HG03175 (cell line): Measurements from ENCODE around the gene SH3PXD2B.
"Not testable (repeated sequence)": the region's sequence is repeated elsewhere in the genome, so short reads cannot be mapped to it uniquely, and the experiment has no call there.

Source experiments
- ATAC-seq: cut with Tn5 transposase; IDR thresholded peaks from one replicate; pipeline ENCODE4 v1.9.1; 2021; ENCODE audit warnings: mild to moderate bottlenecking, moderate library complexity; ENCODE audit not compliant: unreplicated experiment

SH3PXD2B gene

DNA sequence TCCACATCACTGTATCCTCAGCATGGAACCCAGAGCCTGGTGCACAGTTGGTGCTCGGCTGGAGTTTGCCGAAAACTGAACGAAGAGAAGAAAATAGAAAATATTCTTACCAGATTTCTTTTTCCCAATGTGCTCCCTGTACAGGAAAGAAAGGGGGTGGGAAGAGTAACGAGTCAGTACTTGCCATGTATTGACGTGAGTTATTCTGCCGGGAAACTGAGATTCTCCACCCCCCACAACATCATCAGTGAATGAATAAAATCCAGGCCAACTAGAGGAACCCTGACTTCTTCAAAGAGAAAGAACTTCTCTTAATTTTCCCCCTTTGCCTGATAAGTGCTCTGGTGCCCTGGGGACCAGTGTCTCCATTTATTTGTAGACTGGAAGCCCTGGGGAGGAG lies 80.6 kb downstream of the SH3PXD2B start:
- no peak for ATAC-seq

DNA sequence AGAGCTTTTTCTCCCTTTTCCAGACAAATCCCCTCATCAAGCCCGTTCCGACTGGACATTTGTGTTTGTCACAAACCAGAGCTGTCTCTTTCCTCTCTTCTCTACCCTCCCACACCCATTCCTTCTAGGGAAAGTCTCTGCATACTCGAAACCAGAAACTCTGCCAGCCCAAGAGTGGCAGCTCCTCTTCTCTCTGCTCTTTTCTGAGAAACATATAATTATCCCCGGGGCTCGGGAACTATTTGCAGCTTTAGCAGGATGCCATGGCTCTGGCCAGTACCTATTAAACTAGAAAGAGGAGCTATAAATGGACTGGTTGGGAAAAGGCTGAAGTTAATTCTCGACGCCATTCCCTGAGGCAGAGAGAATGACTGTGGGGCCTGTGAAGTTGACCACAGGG lies 82.6 kb downstream of the SH3PXD2B start:
- ATAC-seq = no peak

DNA sequence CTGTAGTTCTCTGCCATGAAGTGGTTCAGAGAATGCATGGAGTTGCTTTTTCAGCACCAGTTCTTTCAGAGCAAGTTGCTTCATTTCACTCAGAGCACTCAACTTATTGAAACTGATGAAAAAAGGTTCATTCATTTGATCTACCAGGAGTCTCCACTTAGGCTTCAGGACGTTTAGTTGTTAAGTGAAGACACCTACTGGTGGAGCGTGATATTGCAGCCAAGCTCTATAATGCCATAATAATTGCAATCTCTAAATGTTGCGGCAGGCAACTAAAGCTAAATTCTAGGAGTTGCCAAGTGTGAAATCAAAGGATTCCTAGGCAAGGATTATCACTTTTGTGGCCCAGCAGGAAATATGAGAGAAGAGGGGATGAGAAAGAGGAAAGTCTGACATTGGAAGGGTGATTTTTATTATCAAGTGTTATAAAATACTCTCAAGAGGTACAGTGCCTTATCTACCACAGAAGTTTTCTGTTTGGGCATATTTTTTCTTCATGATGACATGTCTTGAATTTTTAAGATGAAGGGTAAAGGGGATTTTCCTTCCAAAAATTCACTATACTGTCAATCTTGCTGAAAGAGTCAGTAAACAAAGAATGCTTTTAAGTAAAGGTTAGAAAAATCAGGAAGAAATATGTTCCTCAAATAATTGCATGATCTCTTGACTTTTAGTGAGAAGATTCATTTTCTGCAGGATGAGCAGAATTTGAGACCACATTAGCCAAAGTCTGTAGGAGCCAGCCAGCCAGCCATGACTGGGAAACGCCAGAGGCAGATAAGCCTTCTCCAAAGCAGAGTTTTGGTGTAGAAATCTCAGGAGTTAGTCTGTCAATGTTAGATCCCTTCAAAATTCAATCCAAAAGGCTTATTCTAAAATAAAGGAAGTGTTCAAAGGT lies 83.4 kb downstream of the SH3PXD2B start:
- no peak for ATAC-seq

DNA sequence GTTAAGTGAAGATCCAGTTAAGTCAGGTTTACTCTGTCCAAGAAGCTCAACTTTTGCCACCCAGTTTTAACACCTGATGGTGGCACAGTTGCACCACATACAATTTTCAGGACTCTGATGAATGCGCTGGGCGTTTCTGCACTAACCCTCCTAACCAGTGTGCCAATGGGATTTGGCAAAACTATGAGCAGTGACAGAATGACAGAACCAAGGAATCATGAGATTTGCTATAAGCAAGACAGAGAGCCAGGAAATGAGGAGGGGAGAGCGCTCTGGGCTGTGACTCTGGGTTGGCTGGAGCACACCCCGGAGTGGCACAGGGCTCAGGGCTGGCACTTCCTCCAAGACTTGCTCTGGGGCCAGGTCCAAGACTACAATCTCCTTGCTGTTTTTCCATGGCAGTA lies 84.1 kb downstream of the SH3PXD2B start:
- no peak for ATAC-seq

DNA sequence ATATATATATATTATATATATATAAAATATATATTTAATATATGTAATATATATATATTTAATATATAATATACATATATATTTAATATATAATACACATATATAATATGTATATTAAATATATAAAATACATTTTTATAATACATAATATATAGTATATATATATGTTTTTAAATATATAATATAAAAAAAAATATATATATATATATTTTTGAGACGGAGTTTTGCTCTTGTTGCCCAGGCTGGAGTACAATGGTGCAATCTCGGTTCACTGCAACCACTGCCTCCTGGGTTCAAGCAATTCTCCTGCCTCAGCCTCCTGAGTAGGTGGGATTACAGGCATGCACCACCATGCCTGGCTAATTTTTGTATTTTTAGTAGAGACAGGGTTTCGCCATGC lies 85.6 kb downstream of the SH3PXD2B start:
- not testable (repeated sequence) for ATAC-seq

DNA sequence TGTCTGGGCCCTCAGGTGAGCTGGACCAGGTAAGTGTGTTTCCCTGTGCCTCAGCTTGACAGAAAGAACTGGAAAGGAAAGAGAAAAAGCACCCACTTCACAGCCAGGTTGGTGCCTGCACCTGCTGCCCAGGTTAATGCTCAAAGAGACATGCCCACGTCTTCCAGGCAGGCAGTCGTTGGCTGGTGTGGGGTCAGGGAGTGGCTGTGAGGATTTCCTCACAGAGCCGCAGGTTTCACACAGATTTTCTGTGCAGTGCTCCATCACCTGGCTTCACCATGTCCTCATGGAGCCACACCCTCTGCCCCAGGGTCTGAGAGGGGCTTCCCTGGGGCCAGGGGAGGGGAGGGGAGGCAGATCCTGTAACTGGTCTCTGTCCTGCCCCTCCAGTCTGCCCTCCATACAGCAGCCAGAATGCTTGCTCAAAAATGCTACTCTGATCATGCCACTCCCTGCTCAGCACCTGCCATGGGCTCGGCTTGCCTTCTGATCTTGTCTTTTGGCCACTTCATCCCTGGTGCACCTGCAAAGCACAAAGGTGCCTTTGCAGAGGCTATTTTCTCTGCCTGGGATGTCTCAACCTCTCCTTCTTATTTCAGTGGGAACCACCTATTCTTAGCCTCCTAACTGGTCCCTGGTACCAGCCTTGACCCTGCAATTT lies 88.2 kb downstream of the SH3PXD2B start:
- no peak for ATAC-seq

DNA sequence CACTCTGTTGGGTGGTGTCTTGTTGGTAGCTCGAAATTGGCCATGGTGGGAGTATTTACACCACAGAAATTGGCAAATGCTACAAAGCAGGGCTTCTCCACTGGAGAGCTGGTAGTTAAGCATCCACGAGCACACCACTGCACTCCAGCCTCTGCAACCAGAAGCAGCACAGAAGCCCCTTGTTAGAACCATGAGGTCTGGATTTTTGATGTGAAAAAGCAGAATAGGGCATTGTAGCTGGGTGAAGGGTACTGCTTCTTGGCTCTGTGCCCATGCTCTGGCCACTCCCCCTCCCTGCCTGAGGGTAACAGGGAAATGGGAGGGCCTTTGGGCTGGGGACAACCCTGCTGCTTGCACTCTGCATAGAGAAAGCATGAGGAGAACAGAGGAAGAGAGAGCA lies 89.6 kb downstream of the SH3PXD2B start:
- ATAC-seq = no peak

DNA sequence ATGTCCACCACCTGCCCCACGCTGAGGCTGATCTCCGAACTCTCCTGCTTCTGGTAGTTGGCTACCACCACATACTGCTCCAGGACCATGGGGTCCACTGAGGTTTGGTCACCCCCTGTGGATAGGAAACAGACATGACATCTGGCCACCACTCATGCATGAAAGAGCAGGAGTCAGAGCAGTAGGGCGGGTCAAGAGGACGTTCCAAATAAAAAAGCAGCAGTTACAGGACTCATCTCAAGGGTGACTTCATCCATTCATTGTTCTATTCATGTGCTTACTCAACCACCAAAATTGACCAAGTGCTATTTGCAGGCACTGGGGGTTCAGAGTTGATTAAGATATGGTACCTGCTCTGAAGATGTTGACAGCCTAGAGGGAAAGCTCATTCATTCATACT lies 91.6 kb downstream of the SH3PXD2B start:
- no peak for ATAC-seq

DNA sequence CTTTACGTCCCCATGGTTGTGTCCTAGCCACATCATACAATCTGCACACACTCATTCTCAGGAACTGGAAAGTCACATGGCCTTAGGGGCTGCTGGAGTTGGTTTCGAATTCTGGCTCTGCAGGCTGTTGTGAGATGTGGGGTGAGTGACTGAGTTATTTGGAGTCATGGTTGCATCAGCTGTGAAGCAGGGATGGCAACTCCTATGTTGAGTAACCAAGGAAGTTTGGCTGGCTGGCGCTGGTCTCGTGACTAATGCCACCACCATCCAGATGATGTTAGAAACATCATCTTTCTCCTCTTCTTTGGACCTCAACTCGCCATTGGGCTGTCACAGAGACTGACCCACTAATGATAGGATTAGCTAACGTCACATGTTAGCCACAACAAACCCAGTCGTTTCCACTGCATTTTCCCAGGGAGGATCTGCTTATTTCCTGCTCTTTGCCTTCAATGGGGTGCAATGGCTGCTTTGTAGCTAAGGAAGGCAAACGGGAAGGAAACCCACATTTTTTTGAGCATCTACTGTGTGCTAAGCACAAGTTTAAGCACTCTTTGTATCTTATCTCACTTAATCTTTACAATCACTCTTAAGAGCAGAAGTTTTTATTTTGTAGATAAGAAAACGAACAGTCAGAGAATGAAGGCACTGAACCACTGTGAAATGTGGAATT lies 92.6 kb downstream of the SH3PXD2B start:
- ATAC-seq = no peak

DNA sequence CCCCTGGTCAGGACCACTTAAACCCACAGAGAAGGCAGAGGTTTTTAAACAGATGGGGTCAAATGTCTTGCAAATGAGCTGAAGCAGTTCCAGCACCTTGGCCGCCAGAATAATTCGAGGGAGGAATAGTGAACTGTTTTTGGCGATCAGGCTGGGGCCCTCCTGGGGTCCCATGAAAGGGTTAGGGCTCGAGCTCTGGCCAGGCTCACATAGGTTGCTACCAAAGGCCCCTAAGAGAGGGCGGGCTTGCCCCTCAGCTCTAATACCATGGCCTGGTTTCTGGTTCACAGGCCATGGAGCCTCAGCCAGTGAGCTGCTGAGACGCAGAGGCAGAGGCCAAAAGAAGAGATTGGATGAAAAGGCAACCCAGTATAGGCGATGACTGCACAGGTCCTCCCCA lies 96.0 kb downstream of the SH3PXD2B start:
- ATAC-seq = no peak

DNA sequence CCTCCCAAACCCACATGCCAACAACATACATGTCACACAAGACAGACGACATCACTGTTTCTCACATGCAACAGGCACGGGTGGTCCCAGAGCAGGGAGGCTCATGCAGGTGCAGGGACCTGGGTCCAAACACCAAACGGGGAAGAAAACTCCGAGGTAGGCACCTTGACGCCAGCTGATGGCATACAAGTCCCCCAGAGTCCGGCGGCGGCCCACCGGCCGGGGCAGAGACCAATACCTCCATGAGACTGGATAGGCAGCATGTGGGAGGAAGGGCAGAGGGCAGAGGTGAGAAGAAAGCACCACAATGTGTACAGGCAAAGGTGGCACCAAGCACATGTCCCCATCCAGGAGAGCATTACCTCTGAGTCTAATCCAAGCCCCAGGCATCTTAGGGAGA lies 97.8 kb downstream of the SH3PXD2B start:
- no peak for ATAC-seq

DNA sequence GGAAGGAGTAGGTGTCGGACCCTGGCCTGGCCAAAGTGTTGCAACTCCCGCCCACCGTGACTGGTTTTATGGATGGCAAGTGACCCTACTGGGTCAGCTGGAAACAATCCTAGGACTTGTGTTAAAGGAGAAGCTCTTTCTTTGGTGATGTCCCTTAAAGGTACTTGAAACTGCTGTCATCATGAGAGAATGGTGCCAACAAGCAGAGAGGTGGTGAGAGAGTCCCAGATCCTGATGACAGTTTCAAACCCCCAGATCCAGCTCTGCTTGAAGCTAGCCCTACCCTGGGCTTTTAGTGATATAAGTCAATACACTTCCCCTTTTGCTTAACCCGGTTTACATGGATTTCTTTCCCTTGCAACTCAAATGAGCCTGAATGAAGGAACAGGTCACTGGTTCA lies 98.3 kb downstream of the SH3PXD2B start:
- no peak for ATAC-seq

DNA sequence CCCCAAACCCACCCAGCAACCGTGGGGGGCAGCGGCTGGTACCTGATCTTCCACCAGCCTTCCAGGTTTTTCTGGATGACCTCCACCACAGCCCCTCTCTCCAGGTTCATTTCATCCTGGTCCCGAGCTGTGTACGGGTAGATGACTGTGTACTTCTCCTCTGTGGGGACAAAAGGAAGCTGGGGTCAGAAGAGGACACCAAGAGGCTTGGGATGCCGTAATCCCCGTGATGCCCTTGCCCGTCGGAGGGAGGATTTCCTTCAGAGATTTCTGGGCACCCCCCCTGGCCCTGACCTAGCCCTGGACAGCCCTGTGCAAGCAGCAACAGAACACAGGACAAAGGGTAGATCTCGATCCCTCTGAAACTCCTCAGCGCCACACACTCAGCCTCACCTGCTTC lies 100.5 kb downstream of the SH3PXD2B start:
- ATAC-seq = no peak

DNA sequence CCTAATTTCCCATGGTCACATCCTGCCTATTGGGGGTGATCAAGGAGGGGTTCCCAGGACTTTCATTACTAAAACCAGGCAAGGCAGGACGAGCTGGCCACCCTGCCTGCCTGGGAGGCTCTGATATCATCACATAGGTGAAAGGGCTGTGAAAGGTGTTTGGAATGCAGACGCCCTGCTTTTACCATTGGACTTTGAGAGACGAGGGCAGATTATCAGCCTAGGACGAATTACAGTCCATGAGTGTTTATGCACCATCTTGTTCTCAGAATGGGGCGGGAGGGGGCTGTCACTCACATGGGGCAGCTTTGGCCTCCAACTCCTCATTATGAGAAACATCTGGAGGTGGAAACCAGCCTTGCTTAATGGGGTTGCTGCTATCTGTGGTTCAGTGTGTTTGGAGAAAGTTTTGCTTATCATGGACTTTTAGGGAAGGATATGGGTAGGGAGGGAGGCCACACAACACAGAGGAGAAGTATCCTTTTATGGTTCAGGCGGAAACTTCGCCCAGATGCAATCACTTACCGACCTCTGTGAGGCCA lies 101.0 kb downstream of the SH3PXD2B start:
- no peak for ATAC-seq

DNA sequence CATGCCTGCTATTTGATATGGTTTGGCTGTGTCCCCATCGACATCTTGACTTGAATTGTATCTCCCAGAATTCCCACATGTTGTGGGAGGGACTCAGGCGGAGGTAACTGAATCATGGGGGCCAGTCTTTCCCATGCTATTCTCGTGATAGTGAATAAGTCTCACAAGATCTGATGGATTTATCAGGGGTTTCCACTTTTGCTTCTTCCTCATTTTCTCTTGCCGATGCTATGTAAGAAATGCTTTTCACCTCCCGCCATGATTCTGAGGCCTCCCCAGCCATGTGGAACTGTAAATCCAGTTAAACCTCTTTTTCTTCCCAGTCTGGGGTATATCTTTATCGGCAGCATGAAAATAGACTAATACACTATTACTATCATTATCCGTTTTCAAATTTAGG lies 101.8 kb downstream of the SH3PXD2B start:
- not testable (repeated sequence) for ATAC-seq

DNA sequence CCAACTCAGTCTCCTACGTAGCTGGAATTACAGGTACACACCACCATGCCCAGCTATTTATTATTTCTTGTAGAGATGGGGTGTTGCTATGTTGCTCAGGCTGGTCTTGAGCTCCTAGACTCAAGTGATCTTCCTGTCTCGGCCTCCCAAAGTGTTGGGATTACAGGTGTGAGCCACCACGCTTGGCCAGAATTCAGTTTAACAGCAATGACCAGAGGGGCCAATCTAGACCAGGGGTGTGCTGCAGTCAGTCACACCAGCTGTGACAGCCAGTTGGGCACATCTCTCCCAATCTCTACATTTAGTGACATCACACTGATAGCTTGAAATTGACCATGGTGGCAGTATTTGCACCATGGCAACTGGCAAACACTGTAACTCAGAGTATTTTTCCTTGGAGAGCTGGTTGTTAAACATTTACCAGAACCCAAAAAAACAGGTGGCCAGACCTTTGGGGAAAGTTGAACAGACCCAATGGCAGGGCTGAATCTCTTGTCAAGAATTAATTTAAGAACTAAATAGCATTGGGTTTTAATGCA lies 103.0 kb downstream of the SH3PXD2B start:
- no peak for ATAC-seq

DNA sequence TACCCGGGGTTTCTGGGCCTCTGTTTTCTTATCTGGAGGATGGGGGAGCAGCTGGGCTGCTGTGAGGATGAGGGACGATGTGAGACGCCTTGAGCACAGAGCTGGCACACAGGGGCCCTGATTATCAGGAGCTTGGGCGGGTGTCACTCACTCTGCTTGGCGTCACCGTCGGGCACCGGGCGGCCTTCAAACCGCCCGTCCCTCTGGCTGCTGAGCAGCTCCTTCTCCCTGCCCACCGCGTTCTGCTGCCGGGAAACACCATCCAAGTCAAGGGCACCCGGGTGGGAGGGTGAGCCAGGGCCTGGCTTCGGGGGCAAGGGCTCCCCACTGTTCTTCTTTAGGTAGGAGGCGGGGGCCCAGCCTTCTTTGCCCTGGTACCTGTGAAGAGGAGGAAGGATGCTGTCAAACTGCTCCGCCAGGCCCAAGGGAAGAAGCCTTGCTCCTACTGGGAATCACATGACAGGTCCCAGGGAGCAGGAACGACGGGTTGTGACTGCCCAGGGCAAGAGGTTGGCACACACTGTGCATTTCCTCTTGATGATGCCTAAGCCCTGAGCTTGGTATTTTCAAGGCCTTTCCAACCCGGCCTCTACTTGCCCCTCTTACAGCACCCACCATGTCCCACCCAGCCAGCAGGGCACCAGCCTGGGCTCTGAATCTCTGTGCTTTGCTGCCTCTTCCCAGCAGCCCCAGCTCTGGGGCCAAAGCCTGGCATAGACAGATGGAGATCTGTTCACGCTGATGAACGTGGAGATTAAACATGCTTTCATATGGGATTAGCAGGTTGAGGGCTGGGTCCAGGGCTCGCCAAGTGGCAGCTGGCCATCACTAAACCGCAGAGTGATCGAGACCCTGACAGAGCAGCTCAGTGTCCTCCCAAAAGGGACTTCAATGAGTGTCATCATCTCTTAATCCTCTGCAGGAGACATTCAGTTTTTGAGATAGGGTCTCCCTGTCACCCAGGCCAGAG lies 103.8 kb downstream of the SH3PXD2B start:
- ATAC-seq = no peak

DNA sequence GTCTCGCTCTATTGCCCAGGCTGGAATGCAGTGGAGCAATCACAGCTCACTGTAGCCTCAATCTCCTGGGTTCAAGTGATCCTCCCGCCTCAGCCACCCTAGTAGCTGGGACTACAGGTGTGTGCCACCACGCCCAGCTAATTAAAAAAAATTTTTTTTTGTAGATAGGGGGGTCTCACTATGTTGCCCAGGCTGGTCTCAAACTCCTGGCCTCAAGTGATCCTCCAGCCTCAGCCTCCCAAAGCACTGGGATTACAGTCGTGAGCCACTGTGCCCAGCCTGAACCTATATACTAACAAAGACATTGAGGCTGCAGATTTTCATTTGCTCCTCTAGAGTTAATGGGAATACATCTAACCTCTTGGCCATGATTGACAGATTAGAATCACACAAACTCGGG lies 105.6 kb downstream of the SH3PXD2B start:
- not testable (repeated sequence) for ATAC-seq

DNA sequence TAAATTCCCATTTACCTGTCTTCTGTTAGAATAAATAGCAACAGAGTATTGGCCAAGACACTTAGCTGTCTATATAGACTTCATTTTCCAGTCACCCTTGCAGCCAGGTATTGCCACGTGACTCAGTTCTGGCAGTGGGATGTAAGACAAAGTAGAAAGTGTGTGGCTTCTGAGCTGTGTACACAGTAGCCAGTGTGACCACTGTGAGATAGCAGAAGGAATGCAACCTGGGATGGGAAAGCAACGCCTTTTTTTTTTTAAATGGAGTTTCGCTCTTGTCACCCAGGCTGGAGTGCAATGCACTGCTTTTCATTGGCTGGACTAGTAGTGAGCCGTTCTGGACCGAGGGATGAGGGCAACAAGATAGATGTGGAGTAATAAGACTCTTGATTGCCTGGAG lies 106.2 kb downstream of the SH3PXD2B start:
- ATAC-seq = no peak

DNA sequence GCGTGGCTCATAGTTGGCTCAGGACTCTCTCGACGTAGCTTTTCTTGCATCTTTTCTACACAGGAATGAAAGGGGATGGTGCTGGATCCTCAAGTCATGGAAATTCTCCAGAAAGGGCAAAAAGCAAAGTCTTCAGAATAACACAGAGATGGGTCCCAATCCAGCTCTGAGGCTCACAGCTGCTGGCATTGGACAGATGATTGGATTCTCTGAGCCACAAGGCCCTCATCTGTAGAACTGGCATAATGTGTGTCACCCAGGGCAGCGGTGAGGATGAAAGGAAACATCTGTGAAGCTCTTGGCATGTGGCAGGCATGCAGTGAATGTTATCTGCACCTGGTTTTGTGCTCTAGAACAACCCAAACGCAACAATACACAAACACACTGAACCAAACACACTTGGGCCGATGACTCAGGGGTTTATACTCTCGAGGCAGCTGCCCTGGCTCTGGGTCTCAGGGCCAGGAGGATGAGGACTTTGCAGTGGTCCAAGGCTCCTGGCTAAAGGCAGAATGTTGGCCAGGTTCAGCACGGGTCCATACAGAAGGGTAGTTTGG lies 106.8 kb downstream of the SH3PXD2B start:
- no peak for ATAC-seq
